Fibroblast of lung (primary cell): Measurements from ENCODE around the gene TMEM92.

Experiments
- CTCF ChIP-seq, 2 donors: IDR thresholded peaks in 1 of 2; conservative IDR thresholded peaks in 1 of 2; 1 replicate in 1 of 2; 2 replicates in 1 of 2; pipeline ENCODE4 v1.5.1; 2011 to 2012; ENCODE audit warnings: low read length in 2 of 2, control low read depth in 1 of 2, inconsistent platforms in 1 of 2, low read depth in 1 of 2, mild to moderate bottlenecking in 1 of 2
- EZH2 ChIP-seq: IDR thresholded peaks from 2 replicates; pipeline ENCODE4 v1.5.1; 2012; ENCODE audit warnings: low read length, control low read depth, mild to moderate bottlenecking; ENCODE audit errors: missing control alignments

- TF ChIP-seq CTCF (conservative IDR thresholded peaks at IDR 0.05 in 1 of 2, IDR thresholded peaks at IDR 0.05 in 1 of 2; ENCODE audit: low read depth in 1 of 2, low read length in 2 of 2) = no peak
- TF ChIP-seq EZH2 = no peak
Measured at GRCh38 chr17:50279181-50279526, 4.9 kb downstream of the TMEM92 start.
